Measurements from ENCODE around the gene BEAN1.
"Not testable (repeated sequence)": the region's sequence is repeated elsewhere in the genome, so short reads cannot be mapped to it uniquely, and the experiment has no call there.

The BEAN1 gene

GRCh38 chr16:66508914-66509496, 81.9 kb downstream of the BEAN1 start:
- DNase-seq (ENCODE audit: low read depth in 2 of 2): no peak

GRCh38 chr16:66509576-66509975, 82.5 kb downstream of the BEAN1 start:
- DNase-seq (ENCODE audit: low read depth in 2 of 2): no peak

GRCh38 chr16:66510298-66510697, 83.2 kb downstream of the BEAN1 start:
- DNase-seq (ENCODE audit: low read depth in 2 of 2): no peak

- DNase-seq (ENCODE audit: low read depth in 2 of 2): no peak
Measured at GRCh38 chr16:66510711-66511601, 83.9 kb downstream of the BEAN1 start.

GRCh38 chr16:66511602-66512271, 84.6 kb downstream of the BEAN1 start:
- no peak for DNase-seq (ENCODE audit: low read depth in 2 of 2)

- no peak for DNase-seq (ENCODE audit: low read depth in 2 of 2)
Measured at GRCh38 chr16:66512272-66513110, 85.4 kb downstream of the BEAN1 start.

- no peak for DNase-seq (ENCODE audit: low read depth in 2 of 2)
Measured at GRCh38 chr16:66513111-66513723, 86.1 kb downstream of the BEAN1 start.

GRCh38 chr16:66514391-66514790, 87.3 kb downstream of the BEAN1 start:
- DNase-seq (ENCODE audit: low read depth in 2 of 2): not testable (repeated sequence)

- not testable (repeated sequence) for DNase-seq (ENCODE audit: low read depth in 2 of 2)
Measured at GRCh38 chr16:66514980-66515595, 88.0 kb downstream of the BEAN1 start.

GRCh38 chr16:66515596-66516508, 88.8 kb downstream of the BEAN1 start:
- DNase-seq (ENCODE audit: low read depth in 2 of 2): no peak

- no peak for DNase-seq (ENCODE audit: low read depth in 2 of 2)
Measured at GRCh38 chr16:66516509-66516807, 89.4 kb downstream of the BEAN1 start.

- DNase-seq (ENCODE audit: low read depth in 2 of 2): peak; percentile 67 to 77
Measured at GRCh38 chr16:66516808-66517585, 89.9 kb downstream of the BEAN1 start.

GRCh38 chr16:66517586-66518263, 90.6 kb downstream of the BEAN1 start:
- DNase-seq (ENCODE audit: low read depth in 2 of 2): no peak

GRCh38 chr16:66519482-66520373, 92.6 kb downstream of the BEAN1 start:
- DNase-seq (ENCODE audit: low read depth in 2 of 2): no peak

- DNase-seq (ENCODE audit: low read depth in 2 of 2): no peak
Measured at GRCh38 chr16:66520406-66521170, 93.5 kb downstream of the BEAN1 start.

GRCh38 chr16:66521252-66521713, 94.2 kb downstream of the BEAN1 start:
- DNase-seq (ENCODE audit: low read depth in 2 of 2): no peak
